NCI-H128 (cell line): ENCODE results near the gene AGTPBP1.

Experiments
- DNase-seq: peaks from one replicate; lab custom pipeline; 2025; ENCODE audit not compliant: unreplicated experiment; lab: John Stamatoyannopoulos, UW

AGTPBP1 gene

GRCh38 chr9:85547599-85547998 is 194.2 kb downstream of the AGTPBP1 start:
- no peak for DNase-seq

GRCh38 chr9:85543196-85543595 is 198.6 kb downstream of the AGTPBP1 start:
- DNase-seq = no peak

- DNase-seq = no peak
These were observed 199.9 kb downstream of the AGTPBP1 start for GRCh38 chr9:85541876-85542275.

GRCh38 chr9:85536514-85536913 is 205.2 kb downstream of the AGTPBP1 start:
- DNase-seq = no peak

- DNase-seq = no peak
These were observed 205.7 kb downstream of the AGTPBP1 start for GRCh38 chr9:85536076-85536475.

GRCh38 chr9:85534340-85534739 is 207.4 kb downstream of the AGTPBP1 start:
- DNase-seq = no peak

GRCh38 chr9:85533538-85533937 is 208.2 kb downstream of the AGTPBP1 start:
- no peak for DNase-seq

- DNase-seq = no peak
These were observed 211.0 kb downstream of the AGTPBP1 start for GRCh38 chr9:85530721-85531120.

GRCh38 chr9:85528607-85529006 is 213.1 kb downstream of the AGTPBP1 start:
- no peak for DNase-seq

GRCh38 chr9:85528142-85528541 is 213.6 kb downstream of the AGTPBP1 start:
- no peak for DNase-seq

GRCh38 chr9:85527331-85528020 is 214.3 kb downstream of the AGTPBP1 start:
- no peak for DNase-seq

- no peak for DNase-seq
These were observed 217.2 kb downstream of the AGTPBP1 start for GRCh38 chr9:85524531-85524930.

- no peak for DNase-seq
These were observed 218.6 kb downstream of the AGTPBP1 start for GRCh38 chr9:85523202-85523601.

GRCh38 chr9:85522459-85523092 is 219.2 kb downstream of the AGTPBP1 start:
- DNase-seq = no peak

GRCh38 chr9:85521371-85522197 is 220.2 kb downstream of the AGTPBP1 start:
- DNase-seq = no peak

GRCh38 chr9:85516976-85517637 is 224.6 kb downstream of the AGTPBP1 start:
- no peak for DNase-seq

GRCh38 chr9:85516455-85516854 is 225.3 kb downstream of the AGTPBP1 start:
- no peak for DNase-seq

GRCh38 chr9:85515021-85515420 is 226.7 kb downstream of the AGTPBP1 start:
- DNase-seq = no peak

GRCh38 chr9:85514256-85514655 is 227.5 kb downstream of the AGTPBP1 start:
- no peak for DNase-seq

- no peak for DNase-seq
These were observed 230.0 kb downstream of the AGTPBP1 start for GRCh38 chr9:85511746-85512145.

GRCh38 chr9:85510830-85511504 is 230.8 kb downstream of the AGTPBP1 start:
- DNase-seq = no peak
